Endodermal cell (in vitro differentiated cells): Measurements from ENCODE around the gene KIF16B. TPM values are rescaled to one million over a fixed set of nuclear protein-coding genes. Genes with fewer than 3 reads are reported as not detected.
A peak's percentile ranks its signal among the peaks of the same experiment; 100 is the strongest.

Source experiments
- DNase-seq: peaks from one replicate; pipeline ENCODE4 v3.0.0-alpha.2; 2017
- H3K27ac ChIP-seq: 2 replicates; pipeline ENCODE4 v1.5.1; 2013; ENCODE audit warnings: mild to moderate bottlenecking, low read depth, low read length, moderate library complexity
- H3K27me3 ChIP-seq: 2 replicates; pipeline ENCODE4 v1.6.1; 2013; ENCODE audit warnings: mild to moderate bottlenecking, low read length, moderate library complexity; ENCODE audit not compliant: insufficient read depth, control insufficient read depth, poor library complexity, severe bottlenecking
- H3K36me3 ChIP-seq: 2 replicates; pipeline ENCODE4 v1.7.0; 2013; ENCODE audit warnings: mild to moderate bottlenecking, low read length, moderate library complexity; ENCODE audit not compliant: control insufficient read depth, insufficient read depth
- H3K4me1 ChIP-seq: one replicate; pipeline ENCODE4 v1.7.0; 2013; ENCODE audit warnings: low read length; ENCODE audit not compliant: control insufficient read depth, insufficient read depth
- H3K4me3 ChIP-seq: 2 replicates; pipeline ENCODE4 v1.5.1; 2013; ENCODE audit warnings: mild to moderate bottlenecking, low read length, moderate library complexity
- H3K9ac ChIP-seq: 2 replicates; pipeline ENCODE4 v1.6.1; 2013; ENCODE audit warnings: mild to moderate bottlenecking, low read length, moderate library complexity; ENCODE audit not compliant: poor library complexity, severe bottlenecking; ENCODE audit errors: extremely low read depth
- H3K9me3 ChIP-seq: 2 replicates; pipeline ENCODE4 v1.6.1; 2013; ENCODE audit warnings: mild to moderate bottlenecking, low read length, moderate library complexity; ENCODE audit not compliant: control insufficient read depth
- H3K27ac Mint-ChIP-seq: 2 replicates; pipeline ENCODE4 v1.8.0; 2020; ENCODE audit warnings: mixed read lengths
- H3K27me3 Mint-ChIP-seq: 2 replicates; pipeline ENCODE4 v1.8.0; 2021; ENCODE audit warnings: mild to moderate bottlenecking, mixed read lengths; ENCODE audit not compliant: insufficient read depth
- H3K36me3 Mint-ChIP-seq: 2 replicates; pipeline ENCODE4 v1.8.0; 2020; ENCODE audit warnings: low read depth, mixed read lengths
- H3K4me1 Mint-ChIP-seq: 2 replicates; pipeline ENCODE4 v1.8.0; 2020; ENCODE audit warnings: mixed read lengths
- H3K4me3 Mint-ChIP-seq: 2 replicates; pipeline ENCODE4 v1.8.0; 2020; ENCODE audit warnings: mild to moderate bottlenecking, moderate library complexity, mixed read lengths
- H3K9me3 Mint-ChIP-seq: 2 replicates; pipeline ENCODE4 v1.8.0; 2020; ENCODE audit warnings: mild to moderate bottlenecking, mixed read lengths
- CTCF ChIP-seq: fragments of 200-600 bp; sonication (generic); conservative IDR thresholded peaks from 2 replicates; pipeline ENCODE4 v1.5.0; 2021; ENCODE audit warnings: antibody characterized with exemption, mild to moderate bottlenecking
- WGBS, 2 experiments: methylation state at CpG; one replicate each; pipeline versions ENCODE4 v1.1.5 to v1.1.7; 2013; ENCODE audit warnings: missing lambda C conversion rate in 2 of 2, mixed read lengths in 1 of 2; ENCODE audit not compliant: insufficient coverage in 1 of 2, insufficient read length in 1 of 2; 5-methylcytosine and 5-hydroxymethylcytosine counted together
- total RNA-seq, 2 donors: library from RNA; stranded (reverse); fragmentation: NEBNext Ultra II Directional in 1 of 2; extraction: Animal tissue kit (Norgen Biotek cat#: 25700) in 1 of 2; gene quantifications; 2 replicates in 1 of 2; 3 replicates in 1 of 2; pipeline ENCODE4 v1.2.1, GENCODE V29; 2021

The KIF16B gene
- total RNA-seq, 2 donors from 2014 or later: 17.3 to 18.8 TPM

- no peak for DNase-seq
- Histone ChIP-seq H3K36me3 (no peaks in the 10 kb centered on the region), H3K4me3 (no peak overlapping the region), H3K9me3 (peaks cover 6% of the 10 kb centered on the region), H3K9ac (no peak overlapping the region), H3K4me1 (no peaks in the 10 kb centered on the region), H3K27me3 (no peaks in the 10 kb centered on the region), H3K27ac (no peak overlapping the region)
- Mint-ChIP-seq H3K27ac (no peak overlapping the region), H3K4me1 (peaks cover under 1% of the 10 kb centered on the region), H3K36me3 (peaks cover 30% of the 10 kb centered on the region), H3K4me3 (no peak overlapping the region), H3K9me3 (peaks cover 15% of the 10 kb centered on the region), H3K27me3 (no peaks in the 10 kb centered on the region)
- 88 to 95% methylated on average over 6 of the region's 7 CpGs for WGBS, 2 experiments
- TF ChIP-seq CTCF: no peak
Measured at GRCh38 chr20:16437387-16437996, 135.8 kb downstream of the KIF16B start.

DNA sequence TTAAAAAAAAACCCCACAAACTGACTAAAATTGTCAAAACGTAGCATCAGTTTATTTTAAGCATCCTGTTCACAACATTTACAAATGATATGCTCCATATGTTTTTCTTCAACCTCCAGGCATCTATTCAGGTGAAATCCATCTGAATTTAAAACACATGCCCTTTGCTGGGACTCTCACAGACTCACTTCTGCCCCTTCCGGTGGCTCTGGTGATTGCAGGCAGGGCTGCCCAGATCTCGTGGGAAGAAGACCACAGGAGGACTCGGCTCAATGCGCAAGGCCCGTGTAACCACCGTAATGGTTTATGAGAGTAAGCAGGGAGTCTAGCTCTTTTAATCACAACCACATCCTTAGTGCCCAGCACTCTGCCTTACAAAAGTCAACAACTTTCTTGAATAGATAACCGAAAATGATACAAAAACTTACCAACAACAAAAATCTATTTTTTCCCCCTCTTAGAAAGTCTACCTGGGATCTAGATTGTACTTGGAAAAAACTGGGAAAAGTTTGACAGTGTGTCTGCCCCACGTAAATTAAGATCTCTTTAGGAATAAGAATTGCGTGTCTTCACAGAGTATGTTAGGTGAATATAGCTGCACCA lies 139.1 kb downstream of the KIF16B start:
- Histone ChIP-seq H3K4me1 (no peaks in the 10 kb centered on the region), H3K4me3 (no peak overlapping the region), H3K9me3 (no peaks in the 10 kb centered on the region), H3K9ac (no peak overlapping the region), H3K36me3 (no peaks in the 10 kb centered on the region), H3K27me3 (no peaks in the 10 kb centered on the region), H3K27ac (no peak overlapping the region)
- DNase-seq: peak; percentile 96
- no peaks in the 10 kb centered on the region for H3K27me3 Mint-ChIP-seq
- H3K4me1 Mint-ChIP-seq: peaks cover 4% of the 10 kb centered on the region
- TF ChIP-seq CTCF: peak; percentile 86
- H3K4me3 Mint-ChIP-seq: no peak overlapping the region
- H3K27ac Mint-ChIP-seq: no peak overlapping the region
- H3K9me3 Mint-ChIP-seq: peaks cover 5% of the 10 kb centered on the region
- peaks cover 25% of the 10 kb centered on the region for H3K36me3 Mint-ChIP-seq
- WGBS, 2 experiments: 71 to 82% methylated on average over 7 to 10 of the region's 10 CpGs

GRCh38 chr20:16433293-16433580 lies 140.0 kb downstream of the KIF16B start:
- WGBS, 2 experiments: 86 to 100% methylated on average over 2 of the region's 2 CpGs
- no peaks in the 10 kb centered on the region for H3K9me3 ChIP-seq
- no peak overlapping the region for H3K4me3 ChIP-seq
- H3K4me3 Mint-ChIP-seq: no peak overlapping the region
- no peak for TF ChIP-seq CTCF
- no peak overlapping the region for H3K27ac Mint-ChIP-seq
- no peak overlapping the region for H3K27ac ChIP-seq
- no peak overlapping the region for H3K9ac ChIP-seq
- no peaks in the 10 kb centered on the region for H3K4me1 ChIP-seq
- H3K36me3 Mint-ChIP-seq: peaks cover 24% of the 10 kb centered on the region
- peaks cover 4% of the 10 kb centered on the region for H3K36me3 ChIP-seq
- peaks cover 4% of the 10 kb centered on the region for H3K4me1 Mint-ChIP-seq
- no peaks in the 10 kb centered on the region for H3K27me3 ChIP-seq
- H3K9me3 Mint-ChIP-seq: no peaks in the 10 kb centered on the region
- no peak for DNase-seq
- H3K27me3 Mint-ChIP-seq: no peaks in the 10 kb centered on the region
